Measurements from ENCODE around the gene KRT79. TPM values are rescaled to one million over a fixed set of nuclear protein-coding genes. Genes with fewer than 3 reads are reported as not detected.

The KRT79 gene
- total and polyA plus RNA-seq, 2 of the 8 experiments (the other 6 are each of a cell fraction or from before 2014, with no cell fraction given), result not detected

DNA sequence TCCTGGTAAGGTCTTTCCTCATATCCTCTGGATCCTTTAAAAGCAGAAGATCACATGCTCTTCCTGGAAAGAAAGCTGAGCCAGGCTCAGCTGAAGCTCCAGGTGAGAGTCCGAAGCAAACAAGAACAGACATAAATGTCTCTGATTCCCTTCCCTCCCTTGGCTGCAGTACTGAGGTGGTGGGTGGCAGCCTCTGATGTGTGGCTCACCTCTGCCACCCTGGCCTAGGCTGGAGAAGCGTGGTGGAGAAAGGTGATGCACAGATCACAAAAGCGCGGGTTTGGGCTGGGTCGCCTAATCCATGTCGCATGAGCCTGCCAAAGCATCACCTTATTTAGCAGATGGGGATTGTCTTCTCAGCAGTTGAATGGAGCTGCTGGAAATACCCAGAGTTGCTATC is 54.2 kb downstream of the KRT79 start:
- H3K4me1 ChIP-seq (replicated peaks in 1 of 4; ENCODE audit: control insufficient read depth in 3 of 4, insufficient read depth in 4 of 4, low read length in 3 of 4), result no peaks in the 10 kb centered on the region
- H4K91ac ChIP-seq (replicated peaks; ENCODE audit: insufficient read length, low read length), result no peak overlapping the region
- 94% methylated on average over 6 of the region's 6 CpGs; no CpG with 5 or more reads in 1 of the 2 experiments for WGBS, 2 experiments (ENCODE audit: extremely low coverage in 1 of 2, insufficient coverage in 1 of 2, insufficient read length in 1 of 2, insufficient replicate concordance in 2 of 2, low coverage in 1 of 2, low lambda C conversion rate in 2 of 2, missing lambda C conversion rate in 1 of 2)
- FAIRE-seq, result no peak
- no peak overlapping the region for H2AK5ac ChIP-seq (ENCODE audit: low read depth, low read length)
- TF ChIP-seq SP4 (IDR thresholded peaks at IDR 0.05; ENCODE audit: low read length) (no peak), SIRT6 (IDR thresholded peaks at IDR 0.05; ENCODE audit: low read length) (no peak), SP2 (IDR thresholded peaks at IDR 0.05; ENCODE audit: low read length) (no peak), TAF7 (optimal IDR thresholded peaks at IDR 0.05; ENCODE audit: borderline replicate concordance, low read depth, low read length) (no peak), KDM5A (IDR thresholded peaks at IDR 0.05; ENCODE audit: low read length) (no peak), SIN3A (conservative IDR thresholded peaks at IDR 0.05 in 1 of 2, IDR thresholded peaks at IDR 0.05 in 1 of 2; ENCODE audit: low read depth in 1 of 2, low read length in 2 of 2) (no peak), SUZ12 (IDR thresholded peaks at IDR 0.05; ENCODE audit: low read length) (no peak), EZH2 (IDR thresholded peaks at IDR 0.05; ENCODE audit: low read depth, low read length, severe bottlenecking) (no peak), RAD21 (IDR thresholded peaks at IDR 0.05 in 1 of 2, conservative IDR thresholded peaks at IDR 0.05 in 1 of 2; ENCODE audit: low read depth in 2 of 2, low read length in 2 of 2) (no peak), RFX5 (IDR thresholded peaks at IDR 0.05; ENCODE audit: borderline replicate concordance, low read depth, low read length) (no peak)
- H2BK120ac ChIP-seq (replicated peaks; ENCODE audit: low read depth, low read length), result no peak overlapping the region
- DNase-seq (ENCODE audit: low read depth in 1 of 2, low spot score in 2 of 2), result no peak
- no peak overlapping the region for H3K4me2 ChIP-seq (ENCODE audit: insufficient read depth in 1 of 2, low read depth in 2 of 2, low read length in 2 of 2)
- H3K79me1 ChIP-seq (ENCODE audit: low read depth, low read length), result no peaks in the 10 kb centered on the region
- no peak overlapping the region for H3K27ac ChIP-seq (ENCODE audit: low read depth, low read length)
- no peaks in the 10 kb centered on the region for H4K20me1 ChIP-seq (replicated peaks in 1 of 2; ENCODE audit: control insufficient read depth in 1 of 2, insufficient read depth in 2 of 2, low read length in 2 of 2)
- no peak overlapping the region for H3K23ac ChIP-seq (ENCODE audit: insufficient read length)
- H2BK20ac ChIP-seq (ENCODE audit: low read length), result no peak overlapping the region
- H4K8ac ChIP-seq (ENCODE audit: extremely low read depth, insufficient read depth, low read length), result no peak overlapping the region
- no peak overlapping the region for H2BK12ac ChIP-seq (ENCODE audit: low read depth, low read length)
- H3K79me2 ChIP-seq (ENCODE audit: control insufficient read depth in 1 of 2, insufficient read depth in 2 of 2, low read length in 2 of 2), result no peaks in the 10 kb centered on the region
- no peaks in the 10 kb centered on the region for H3K23me2 ChIP-seq (ENCODE audit: low read depth, low read length)
- H2BK5ac ChIP-seq (ENCODE audit: low read depth, low read length), result no peak overlapping the region
- no peaks in the 10 kb centered on the region for H3K27me3 ChIP-seq (replicated peaks in 1 of 4; ENCODE audit: control insufficient read depth in 3 of 4, extremely low read depth in 1 of 4, insufficient read depth in 3 of 4, low read length in 3 of 4)
- H3K9ac ChIP-seq (replicated peaks in 1 of 4; ENCODE audit: extremely low read depth in 1 of 4, low read depth in 3 of 4, low read length in 3 of 4), result no peak overlapping the region
- POLR2A ChIA-PET (ENCODE audit: partially characterized antibody), result interaction anchor here (1.0 kb wide), 1 partner anchor 18 kb away, joined by 3 read pairs; no protein-coding TSS in a partner anchor
- no peak overlapping the region for H3K14ac ChIP-seq (ENCODE audit: insufficient read length)
- no peak overlapping the region for H4K5ac ChIP-seq (ENCODE audit: insufficient read length, low read depth, low read length)
- no peak overlapping the region for H3K4me3 ChIP-seq (ENCODE audit: extremely low read depth in 1 of 4, insufficient read depth in 2 of 4, low read depth in 3 of 4, low read length in 4 of 4)
- H3K36me3 ChIP-seq (ENCODE audit: control insufficient read depth in 2 of 4, insufficient read depth in 4 of 4, low read length in 3 of 4), result no peaks in the 10 kb centered on the region
- H3K9me3 ChIP-seq (ENCODE audit: insufficient read depth in 2 of 2, low read depth in 1 of 2, low read length in 1 of 2), result no peaks in the 10 kb centered on the region
- H3K18ac ChIP-seq (ENCODE audit: extremely low read depth, low read length), result no peak overlapping the region
- no peak overlapping the region for H2AFZ ChIP-seq (ENCODE audit: low read length)
- H3K56ac ChIP-seq (replicated peaks; ENCODE audit: insufficient read length, low read depth, low read length), result no peak overlapping the region
- H3K4ac ChIP-seq (replicated peaks; ENCODE audit: insufficient read length, low read depth, low read length), result no peak overlapping the region
- CTCF ChIA-PET (ENCODE audit: partially characterized antibody), result interaction anchor here (1.0 to 3.5 kb wide), 6 partner anchors 8 to 194 kb away, joined by 3 to 10 read pairs (median 4); no protein-coding TSS in a partner anchor
- H2BK15ac ChIP-seq (ENCODE audit: low read length), result no peak overlapping the region

Data from H1 (cell line).